MM.1S (cell line): Measurements from ENCODE around the gene CFAP58.

ENCODE experiments used
- EZH2 ChIP-seq: fragments of 300-600 bp; sonication (generic); optimal IDR thresholded peaks from 2 replicates; pipeline ENCODE3; 2017; ENCODE audit warnings: low read depth, mild to moderate bottlenecking, antibody characterized with exemption, low read length, mixed read lengths
- TF ChIP-seq, protein P1 (sequence below): fragments of 300-600 bp; sonication (generic); IDR thresholded peaks from 2 replicates; pipeline ENCODE4 v1.5.1; 2016; ENCODE audit warnings: antibody characterized with exemption, low read length, mixed read lengths

DNA sequence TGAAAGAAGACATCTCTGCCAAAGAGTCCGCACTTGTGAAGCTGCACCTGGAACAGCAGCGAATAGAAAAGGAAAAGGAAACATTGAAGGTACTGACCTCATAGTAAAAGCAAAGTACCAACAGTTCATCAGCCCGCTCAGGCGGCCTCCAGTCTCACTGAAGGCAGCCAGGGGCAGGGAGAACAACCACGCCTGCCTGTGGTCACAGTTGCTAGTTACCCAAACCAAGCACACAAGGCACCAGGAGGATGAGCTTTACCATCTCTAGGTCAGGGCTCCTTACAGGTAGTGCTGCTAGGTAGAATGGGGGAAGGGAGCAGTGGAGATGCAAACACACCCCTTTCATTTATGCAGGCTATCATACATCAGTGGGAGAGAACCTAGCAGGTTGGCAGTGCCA lies 39.8 kb downstream of the CFAP58 start:
- TF ChIP-seq, protein P1, sequence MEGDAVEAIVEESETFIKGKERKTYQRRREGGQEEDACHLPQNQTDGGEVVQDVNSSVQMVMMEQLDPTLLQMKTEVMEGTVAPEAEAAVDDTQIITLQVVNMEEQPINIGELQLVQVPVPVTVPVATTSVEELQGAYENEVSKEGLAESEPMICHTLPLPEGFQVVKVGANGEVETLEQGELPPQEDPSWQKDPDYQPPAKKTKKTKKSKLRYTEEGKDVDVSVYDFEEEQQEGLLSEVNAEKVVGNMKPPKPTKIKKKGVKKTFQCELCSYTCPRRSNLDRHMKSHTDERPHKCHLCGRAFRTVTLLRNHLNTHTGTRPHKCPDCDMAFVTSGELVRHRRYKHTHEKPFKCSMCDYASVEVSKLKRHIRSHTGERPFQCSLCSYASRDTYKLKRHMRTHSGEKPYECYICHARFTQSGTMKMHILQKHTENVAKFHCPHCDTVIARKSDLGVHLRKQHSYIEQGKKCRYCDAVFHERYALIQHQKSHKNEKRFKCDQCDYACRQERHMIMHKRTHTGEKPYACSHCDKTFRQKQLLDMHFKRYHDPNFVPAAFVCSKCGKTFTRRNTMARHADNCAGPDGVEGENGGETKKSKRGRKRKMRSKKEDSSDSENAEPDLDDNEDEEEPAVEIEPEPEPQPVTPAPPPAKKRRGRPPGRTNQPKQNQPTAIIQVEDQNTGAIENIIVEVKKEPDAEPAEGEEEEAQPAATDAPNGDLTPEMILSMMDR = no peak
- no peak for TF ChIP-seq EZH2
